OCI-LY7 (cell line): ENCODE measurements around the gene C12orf60. TPM values are rescaled to one million over a fixed set of nuclear protein-coding genes. Genes with fewer than 3 reads are reported as not detected.

Experiments used
- BruUV-seq: library from RNA; stranded (reverse); fragments of 400-500 nt; replicated peaks from 2 replicates; lab custom pipeline; 2021; lab: Mats Ljungman, UMichigan
- CTCF ChIA-PET: fragments of 300-600 bp; sonication (Branson Sonifier 250); formaldehyde crosslinking; loops from one replicate; lab custom pipeline; 2022; ENCODE audit warnings: antibody characterized with exemption; ENCODE audit not compliant: unreplicated experiment; lab: Charles Lee
- POLR2A ChIA-PET: fragments of 300-600 bp; sonication (Branson Sonifier 250); formaldehyde crosslinking; loops from one replicate; lab custom pipeline; 2022; ENCODE audit warnings: antibody characterized with exemption; lab: Charles Lee
- DNase-seq: peaks from one replicate; pipeline ENCODE4 v3.0.0-alpha.2; 2015; ENCODE audit warnings: low spot score
- H2AFZ ChIP-seq: fragments of 200-600 bp; sonication (generic), shearing (Covaris generic); 2 replicates; pipeline ENCODE4 v1.6.1; 2014; ENCODE audit warnings: mild to moderate bottlenecking, antibody characterized with exemption, low read length, moderate library complexity
- H3K27ac ChIP-seq: fragments of 200-600 bp; sonication (generic); 2 replicates; pipeline ENCODE4 v1.5.1; 2014; ENCODE audit warnings: mixed run types, low read depth, mild to moderate bottlenecking, moderate library complexity, low read length, inconsistent platforms; ENCODE audit not compliant: poor library complexity, severe bottlenecking
- H3K36me3 ChIP-seq: fragments of 200-600 bp; sonication (generic); 2 replicates; pipeline ENCODE4 v1.6.1; 2014; ENCODE audit warnings: mild to moderate bottlenecking, antibody characterized with exemption, low read length, moderate library complexity, mixed read lengths; ENCODE audit not compliant: insufficient read depth
- H3K4me1 ChIP-seq: fragments of 200-600 bp; sonication (generic); 2 replicates; pipeline ENCODE4 v1.5.1; 2014; ENCODE audit warnings: mild to moderate bottlenecking, low read length; ENCODE audit not compliant: insufficient read depth, poor library complexity, severe bottlenecking
- H3K4me2 ChIP-seq: fragments of 200-600 bp; sonication (generic); 2 replicates; pipeline ENCODE4 v1.6.1; 2014; ENCODE audit warnings: mild to moderate bottlenecking, low read length
- H3K4me3 ChIP-seq: fragments of 200-600 bp; sonication (generic); 2 replicates; pipeline ENCODE4 v1.5.1; 2014; ENCODE audit warnings: mild to moderate bottlenecking, low read depth, low read length; ENCODE audit not compliant: poor library complexity, severe bottlenecking
- H3K79me2 ChIP-seq: fragments of 200-600 bp; sonication (generic); 2 replicates; pipeline ENCODE4 v1.6.1; 2016; ENCODE audit warnings: low read depth, mild to moderate bottlenecking, low read length, moderate library complexity, mixed read lengths; ENCODE audit not compliant: insufficient read depth
- H3K9me2 ChIP-seq: fragments of 200-600 bp; sonication (generic); 2 replicates; pipeline ENCODE4 v1.6.1; 2016; ENCODE audit warnings: mild to moderate bottlenecking, low read length, mixed read lengths; ENCODE audit not compliant: insufficient read depth
- H3K9me3 ChIP-seq: fragments of 200-600 bp; sonication (generic); 2 replicates; pipeline ENCODE4 v1.6.1; 2014; ENCODE audit warnings: mild to moderate bottlenecking, mixed run types, low read length, mixed read lengths
- H4K20me1 ChIP-seq: fragments of 200-600 bp; sonication (generic); 2 replicates; pipeline ENCODE4 v1.6.1; 2014; ENCODE audit warnings: mild to moderate bottlenecking, antibody characterized with exemption, low read length, moderate library complexity, mixed read lengths; ENCODE audit not compliant: insufficient read depth
- EZH2phosphoT487 ChIP-seq: fragments of 200-600 bp; sonication (generic); IDR thresholded peaks from 2 replicates; pipeline ENCODE4 v1.6.1; 2018; ENCODE audit warnings: low read depth, borderline replicate concordance, mild to moderate bottlenecking, mixed run types, antibody characterized with exemption, low read length, moderate library complexity, mixed read lengths
- intact Hi-C: fragments of 100-400 bp; cut with micrococcal nuclease; formaldehyde crosslinking; loops from one replicate; pipeline ENCODE4 v1.10.0; 2022; ENCODE audit not compliant: unreplicated experiment
- total RNA-seq, 2 experiments: library from RNA; depleted of rRNA in 1 of 2; stranded (reverse); fragments of >200 nt in 1 of 2; shearing (Covaris generic) in 1 of 2; gene quantifications; 2 replicates each; pipeline ENCODE4 v1.2.3, GENCODE V29; 2014 to 2022
- TF ChIP-seq, protein P1 (sequence below): fragments of 200-600 bp; sonication (generic); conservative IDR thresholded peaks from 2 replicates; pipeline ENCODE4 v1.5.1; 2014; ENCODE audit warnings: mild to moderate bottlenecking, antibody characterized with exemption, low read length, moderate library complexity, mixed read lengths

Gene C12orf60
- total RNA-seq, 2 experiments from 2014 or later: 2.8 to 3.4 TPM

DNA sequence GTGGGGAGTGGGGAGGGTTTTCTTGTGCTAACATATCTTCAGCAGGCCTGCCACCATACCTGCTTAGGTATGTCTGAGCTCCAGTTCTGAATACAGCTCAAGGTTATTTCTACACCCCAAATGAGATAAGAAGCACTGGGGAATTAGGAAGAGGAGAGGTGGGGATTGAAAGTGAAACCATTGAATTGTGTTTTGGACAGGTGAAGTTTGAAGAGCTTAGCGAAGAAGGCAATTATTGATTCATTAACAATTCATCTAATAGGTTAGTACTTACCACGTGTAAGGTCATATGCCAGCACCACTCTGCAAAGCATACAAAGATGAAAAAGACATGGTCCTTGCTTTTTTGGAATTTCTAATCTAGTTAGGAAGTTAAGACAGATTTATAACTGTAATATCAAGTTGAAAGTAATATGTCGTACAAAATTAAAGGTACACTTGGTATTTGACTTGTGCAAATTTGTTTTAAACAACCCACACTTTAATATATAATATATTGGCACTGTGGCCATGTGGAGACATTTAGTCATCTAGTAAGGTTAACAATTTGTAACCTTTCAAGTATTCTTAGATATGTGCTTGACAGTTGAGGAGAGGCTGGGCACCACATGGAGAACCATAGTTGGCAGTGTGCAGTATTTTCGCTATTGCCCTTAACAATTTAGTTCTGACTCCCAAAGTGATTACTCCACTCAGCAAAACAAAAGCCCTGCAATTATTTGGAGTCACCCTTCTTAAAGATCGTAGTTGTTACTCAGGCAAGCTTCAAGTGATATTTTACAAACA, 6.9 kb downstream of the C12orf60 start:
- no peaks in the 10 kb centered on the region for H3K36me3 ChIP-seq
- H3K4me1 ChIP-seq: peaks cover 12% of the 10 kb centered on the region
- BruUV-seq: no TSS peak
- H2AFZ ChIP-seq: no peak overlapping the region
- no peak overlapping the region for H3K27ac ChIP-seq
- 0 out of 2 replicates have a peak overlapping the region, but pooled peaks have one; percentile 7 for H3K4me2 ChIP-seq
- DNase-seq: no peak
- TF ChIP-seq EZH2phosphoT487: no peak
- TF ChIP-seq, protein P1, sequence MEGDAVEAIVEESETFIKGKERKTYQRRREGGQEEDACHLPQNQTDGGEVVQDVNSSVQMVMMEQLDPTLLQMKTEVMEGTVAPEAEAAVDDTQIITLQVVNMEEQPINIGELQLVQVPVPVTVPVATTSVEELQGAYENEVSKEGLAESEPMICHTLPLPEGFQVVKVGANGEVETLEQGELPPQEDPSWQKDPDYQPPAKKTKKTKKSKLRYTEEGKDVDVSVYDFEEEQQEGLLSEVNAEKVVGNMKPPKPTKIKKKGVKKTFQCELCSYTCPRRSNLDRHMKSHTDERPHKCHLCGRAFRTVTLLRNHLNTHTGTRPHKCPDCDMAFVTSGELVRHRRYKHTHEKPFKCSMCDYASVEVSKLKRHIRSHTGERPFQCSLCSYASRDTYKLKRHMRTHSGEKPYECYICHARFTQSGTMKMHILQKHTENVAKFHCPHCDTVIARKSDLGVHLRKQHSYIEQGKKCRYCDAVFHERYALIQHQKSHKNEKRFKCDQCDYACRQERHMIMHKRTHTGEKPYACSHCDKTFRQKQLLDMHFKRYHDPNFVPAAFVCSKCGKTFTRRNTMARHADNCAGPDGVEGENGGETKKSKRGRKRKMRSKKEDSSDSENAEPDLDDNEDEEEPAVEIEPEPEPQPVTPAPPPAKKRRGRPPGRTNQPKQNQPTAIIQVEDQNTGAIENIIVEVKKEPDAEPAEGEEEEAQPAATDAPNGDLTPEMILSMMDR: no peak
- ChIA-PET POLR2A (interaction anchor here (0.6 to 1.5 kb wide), 2 partner anchors 31 to 39 kb away, joined by 3 to 6 read pairs; a partner anchor contains a TSS), CTCF (no interaction called here)
- H3K4me3 ChIP-seq: no peak overlapping the region
- no peaks in the 10 kb centered on the region for H3K9me2 ChIP-seq
- intact Hi-C loops: no loop called here
- H4K20me1 ChIP-seq: no peaks in the 10 kb centered on the region
- peaks cover 5% of the 10 kb centered on the region; the same call in 1 of the 2 replicates for H3K9me3 ChIP-seq
- H3K79me2 ChIP-seq: peaks cover under 1% of the 10 kb centered on the region; the same call in 1 of the 2 replicates

DNA sequence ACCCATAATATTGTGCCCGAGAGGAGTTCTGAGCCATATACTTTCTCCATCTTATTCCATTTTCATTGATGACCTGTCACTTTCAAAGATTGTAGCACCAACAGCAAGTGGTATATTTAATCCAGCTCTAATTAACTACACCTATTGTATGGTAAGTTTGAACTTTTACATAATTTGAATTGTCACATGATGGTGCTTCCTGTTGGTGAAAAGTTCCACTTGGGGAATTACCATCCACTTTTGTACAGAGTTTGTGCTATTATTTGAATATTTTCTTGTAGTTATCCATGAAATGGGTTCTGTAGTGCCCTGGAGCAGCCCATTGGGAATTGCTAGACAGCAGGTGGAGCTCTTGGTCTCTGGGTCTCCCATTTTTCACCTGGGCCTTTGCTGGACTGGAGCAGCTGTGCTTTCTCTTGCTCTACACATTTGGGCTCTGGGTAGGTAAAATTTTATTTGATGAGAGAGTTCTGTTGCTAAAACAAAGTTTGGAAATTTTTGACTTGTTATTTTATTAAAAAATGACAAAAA, 7.5 kb downstream of the C12orf60 start:
- Histone ChIP-seq H3K79me2 (no peaks in the 10 kb centered on the region), H4K20me1 (no peaks in the 10 kb centered on the region), H2AFZ (no peak overlapping the region), H3K27ac (no peak overlapping the region), H3K9me3 (peaks cover 5% of the 10 kb centered on the region; the same call in 1 of the 2 replicates), H3K4me1 (peaks cover 7% of the 10 kb centered on the region), H3K4me2 (0 out of 2 replicates have a peak overlapping the region, but pooled peaks have one; percentile 7), H3K4me3 (no peak overlapping the region), H3K9me2 (no peaks in the 10 kb centered on the region), H3K36me3 (no peaks in the 10 kb centered on the region)
- intact Hi-C loops: no loop called here
- POLR2A ChIA-PET: interaction anchor here (0.6 to 1.5 kb wide), 4 partner anchors 24 to 185 kb away, joined by 3 to 6 read pairs (median 4); a partner anchor contains a TSS
- BruUV-seq: no TSS peak
- DNase-seq: peak; percentile 19
- CTCF ChIA-PET: no interaction called here
- no peak for TF ChIP-seq EZH2phosphoT487
- TF ChIP-seq, protein P1: peak; percentile 72
